GM18873 (cell line): ENCODE results near the gene TIAM1.

Experiments used
- ATAC-seq: cut with Tn5 transposase; IDR thresholded peaks from one replicate; pipeline ENCODE4 v1.9.1; 2021; ENCODE audit warnings: mild to moderate bottlenecking, moderate library complexity, moderate number of reproducible peaks; ENCODE audit not compliant: unreplicated experiment, low FRiP score

TIAM1 gene

GRCh38 chr21:31145274-31145673 is 198.8 kb downstream of the TIAM1 start:
- ATAC-seq: no peak

GRCh38 chr21:31143036-31143435 is 201.0 kb downstream of the TIAM1 start:
- ATAC-seq: no peak

GRCh38 chr21:31142600-31142999 is 201.5 kb downstream of the TIAM1 start:
- ATAC-seq: no peak

- ATAC-seq: no peak
Measured at GRCh38 chr21:31141389-31142000, 202.6 kb downstream of the TIAM1 start.

- ATAC-seq: no peak
Measured at GRCh38 chr21:31140676-31141075, 203.4 kb downstream of the TIAM1 start.

GRCh38 chr21:31140025-31140424 is 204.0 kb downstream of the TIAM1 start:
- no peak for ATAC-seq

- ATAC-seq: no peak
Measured at GRCh38 chr21:31137960-31138359, 206.1 kb downstream of the TIAM1 start.

GRCh38 chr21:31136891-31137290 is 207.2 kb downstream of the TIAM1 start:
- ATAC-seq: no peak

- no peak for ATAC-seq
Measured at GRCh38 chr21:31135531-31136184, 208.4 kb downstream of the TIAM1 start.

GRCh38 chr21:31133243-31133830 is 210.7 kb downstream of the TIAM1 start:
- ATAC-seq: no peak

GRCh38 chr21:31132574-31133242 is 211.4 kb downstream of the TIAM1 start:
- ATAC-seq: no peak

- no peak for ATAC-seq
Measured at GRCh38 chr21:31130821-31131220, 213.2 kb downstream of the TIAM1 start.

GRCh38 chr21:31128234-31128633 is 215.8 kb downstream of the TIAM1 start:
- ATAC-seq: no peak

- ATAC-seq: no peak
Measured at GRCh38 chr21:31124010-31124409, 220.1 kb downstream of the TIAM1 start.

GRCh38 chr21:31119199-31119598 is 224.9 kb downstream of the TIAM1 start:
- no peak for ATAC-seq

GRCh38 chr21:31117128-31117916 is 226.7 kb downstream of the TIAM1 start:
- ATAC-seq: no peak

GRCh38 chr21:31115249-31115648 is 228.8 kb downstream of the TIAM1 start:
- ATAC-seq: no peak

GRCh38 chr21:31111093-31111492 is 233.0 kb downstream of the TIAM1 start:
- no peak for ATAC-seq

GRCh38 chr21:31110430-31110829 is 233.6 kb downstream of the TIAM1 start:
- ATAC-seq: no peak

GRCh38 chr21:31107871-31108270 is 236.2 kb downstream of the TIAM1 start:
- no peak for ATAC-seq
